Effector CD4-positive, alpha-beta T cell (primary cell): Measurements from ENCODE around the gene ZFPM1.

Experiments used
- DNase-seq: peaks from one replicate; pipeline ENCODE4 v3.0.0-alpha.2; 2020

ZFPM1 gene

DNA sequence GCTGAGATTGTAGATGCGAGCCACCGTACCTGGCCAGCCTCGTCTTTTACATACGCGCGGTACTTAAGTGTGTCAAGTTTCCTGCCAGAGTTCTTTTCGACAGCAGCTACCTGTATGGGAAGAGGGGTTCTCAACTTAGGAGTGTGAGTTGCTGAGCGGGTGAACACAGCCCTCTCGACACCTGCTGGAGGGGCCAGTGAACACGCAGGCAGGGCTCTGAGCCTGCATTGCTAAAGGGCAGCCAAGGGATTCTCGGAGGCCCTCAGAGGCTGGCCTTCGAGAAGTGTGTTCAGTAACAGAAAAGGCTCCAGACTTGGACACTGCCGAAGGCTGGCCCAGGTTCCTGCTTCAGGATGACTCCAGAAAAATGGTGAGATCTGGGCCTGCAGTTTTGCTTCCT is 123.2 kb downstream of the ZFPM1 start:
- DNase-seq, result no peak

DNA sequence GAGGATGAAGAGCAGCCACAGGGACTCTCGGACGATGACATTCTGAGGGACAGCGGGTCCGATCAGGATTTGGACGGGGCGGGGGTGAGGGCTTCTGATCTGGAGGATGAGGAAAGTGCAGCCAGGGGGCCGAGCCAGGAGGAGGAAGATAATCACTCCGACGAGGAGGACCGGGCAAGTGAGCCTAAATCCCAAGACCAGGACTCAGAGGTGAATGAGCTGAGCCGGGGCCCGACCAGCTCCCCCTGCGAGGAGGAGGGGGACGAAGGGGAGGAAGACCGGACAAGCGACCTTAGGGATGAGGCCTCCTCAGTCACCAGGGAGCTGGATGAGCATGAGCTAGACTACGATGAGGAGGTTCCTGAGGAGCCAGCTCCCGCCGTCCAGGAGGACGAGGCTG is 124.1 kb downstream of the ZFPM1 start:
- no peak for DNase-seq

DNA sequence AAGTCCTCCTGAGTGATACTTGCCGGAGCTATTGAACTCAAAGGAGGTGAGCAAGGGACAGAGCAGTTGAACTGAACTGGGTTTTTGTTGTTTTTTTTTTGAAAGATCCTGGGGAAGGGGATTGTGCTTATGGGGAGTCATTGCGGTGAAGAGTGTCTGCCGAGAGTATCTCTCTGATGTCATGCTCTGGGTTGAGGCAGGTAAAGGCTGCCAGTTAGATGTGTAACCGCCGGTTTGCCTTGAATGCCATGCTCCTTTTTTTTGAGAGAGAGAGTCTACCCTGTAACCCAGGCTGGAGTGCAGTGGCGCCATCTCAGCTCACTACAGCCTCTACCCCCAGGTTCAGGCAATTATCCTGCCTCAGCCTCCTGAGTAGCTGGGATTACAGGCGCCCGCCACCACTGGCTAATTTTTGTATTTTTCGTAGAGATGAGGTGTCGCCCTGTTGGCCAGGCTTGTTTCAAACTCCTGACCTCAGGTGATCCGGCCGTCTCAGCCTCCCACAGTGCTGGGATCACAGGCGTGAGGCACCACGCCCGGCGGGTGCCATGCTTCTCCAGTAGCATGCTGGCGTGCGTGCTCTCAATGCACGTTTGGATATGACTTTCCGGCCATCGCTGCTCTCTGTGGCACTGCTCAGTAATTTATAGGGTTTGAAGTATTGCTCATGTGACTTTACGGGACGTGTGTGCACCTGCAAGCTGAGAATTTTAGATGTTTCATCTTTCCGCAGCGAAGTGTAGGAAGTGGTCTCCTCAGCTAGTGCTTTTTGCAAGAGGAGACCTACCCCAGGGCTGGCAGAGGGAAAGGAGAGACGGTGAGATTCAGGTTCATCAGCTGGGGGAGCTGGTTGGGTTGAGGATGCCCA is 125.6 kb downstream of the ZFPM1 start:
- DNase-seq, result no peak

DNA sequence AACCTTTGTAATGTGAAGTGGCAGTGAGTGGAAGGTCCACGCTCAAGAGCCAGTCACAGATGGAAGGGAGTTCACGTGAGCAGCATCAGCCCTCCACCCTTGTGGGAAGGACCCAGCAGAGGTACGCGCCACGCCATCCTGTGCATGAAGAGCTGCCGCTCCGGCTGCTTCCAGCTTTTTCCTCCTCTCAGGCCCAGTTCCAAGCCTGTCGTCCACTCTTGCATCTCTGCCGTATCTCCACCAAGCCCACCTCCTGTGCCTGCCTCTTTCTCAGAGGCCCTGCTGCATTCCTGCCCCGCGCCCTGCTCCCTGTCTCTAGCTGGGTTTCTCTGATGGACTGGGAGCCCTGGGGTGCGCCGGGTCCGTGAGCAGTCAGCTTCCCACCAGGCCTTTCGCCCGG is 127.3 kb downstream of the ZFPM1 start:
- DNase-seq, result no peak

DNA sequence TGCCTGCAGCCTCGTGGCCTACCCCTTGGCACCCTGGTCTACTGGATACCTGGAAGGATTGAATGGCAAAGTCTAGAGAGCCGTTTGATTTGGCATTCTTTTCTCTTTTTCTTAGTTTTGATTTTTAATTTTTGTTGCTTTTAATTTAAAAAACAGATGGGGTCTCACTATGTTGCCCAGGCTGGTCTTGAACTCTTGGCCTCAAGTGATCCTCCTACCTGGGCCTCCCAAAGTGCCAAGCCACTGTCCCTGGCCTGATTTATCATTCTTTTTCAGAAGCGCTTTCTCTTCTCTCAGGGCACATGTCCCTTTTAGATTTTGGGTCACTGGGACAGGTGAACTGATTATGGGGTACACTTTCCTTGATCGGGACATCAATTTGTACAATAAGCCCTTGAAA is 128.0 kb downstream of the ZFPM1 start:
- DNase-seq, result no peak

DNA sequence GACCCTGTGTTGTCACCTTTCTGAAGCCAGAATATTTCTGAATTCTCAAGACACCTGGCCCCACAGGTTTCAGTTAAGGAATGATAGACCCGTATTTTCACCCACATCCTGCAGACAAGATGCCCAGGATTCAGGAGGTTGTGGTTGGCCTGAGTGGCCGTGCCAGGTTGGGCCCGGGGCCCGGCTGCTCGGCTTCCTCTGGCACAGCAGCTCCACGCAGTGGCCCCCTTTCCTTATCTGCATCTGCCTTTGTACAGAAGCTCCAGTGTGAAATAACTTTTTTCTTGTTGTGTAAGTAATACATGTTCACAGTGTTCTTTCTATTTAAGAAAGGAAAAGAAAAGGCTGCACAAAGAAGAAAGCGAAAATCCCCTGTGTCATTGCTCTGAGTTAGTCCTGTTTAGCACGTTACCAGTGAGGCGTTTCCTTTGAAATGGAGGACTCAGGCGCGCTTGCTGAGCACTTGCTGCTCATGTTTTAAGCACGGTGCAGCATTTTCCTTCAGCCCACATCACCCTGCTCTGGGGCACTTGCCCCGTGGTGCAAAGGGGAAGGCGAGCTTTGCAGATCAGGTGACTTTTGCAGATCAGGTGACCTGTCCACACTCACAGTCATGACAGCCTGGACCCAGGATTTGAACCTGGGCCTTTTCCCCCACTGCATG is 130.0 kb downstream of the ZFPM1 start:
- no peak for DNase-seq

DNA sequence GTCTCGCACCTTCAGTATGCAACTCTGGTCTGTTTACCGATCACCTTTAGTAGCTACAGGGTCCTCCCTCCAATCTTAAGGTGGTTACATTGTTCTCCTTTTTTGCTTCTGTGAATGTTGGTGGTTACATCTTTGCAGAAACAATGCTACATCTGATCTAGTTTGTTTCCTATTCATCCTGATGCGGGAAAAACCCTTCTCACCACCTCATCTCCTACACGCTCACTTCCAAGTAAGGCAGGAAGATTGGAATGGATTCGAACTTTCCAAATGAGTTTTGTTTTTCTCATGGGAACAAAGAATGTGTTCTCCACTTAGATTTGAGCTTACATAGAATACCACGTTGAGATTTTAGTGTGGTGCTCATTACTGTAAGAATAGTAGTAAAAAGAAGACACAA is 131.6 kb downstream of the ZFPM1 start:
- DNase-seq, result no peak

DNA sequence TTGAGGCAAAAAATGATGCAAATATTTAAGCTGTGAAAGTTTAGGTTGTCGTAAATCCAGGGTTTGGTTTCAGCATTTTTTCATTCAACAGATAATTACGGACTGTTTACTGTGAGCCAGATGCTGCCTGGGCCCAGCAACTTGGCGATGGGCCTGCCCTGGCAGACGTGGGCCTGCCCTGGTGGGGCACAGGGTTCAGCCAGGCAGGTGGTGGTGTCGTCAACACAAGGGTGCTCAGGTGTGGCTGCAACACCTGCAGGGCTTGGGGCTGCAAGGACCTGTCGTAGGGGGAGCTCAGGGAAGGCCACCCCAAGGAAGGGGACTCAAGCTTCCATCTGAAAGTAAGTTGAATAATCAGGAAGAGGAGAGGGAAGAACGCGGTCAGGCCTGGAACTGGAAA is 132.2 kb downstream of the ZFPM1 start:
- DNase-seq, result no peak

DNA sequence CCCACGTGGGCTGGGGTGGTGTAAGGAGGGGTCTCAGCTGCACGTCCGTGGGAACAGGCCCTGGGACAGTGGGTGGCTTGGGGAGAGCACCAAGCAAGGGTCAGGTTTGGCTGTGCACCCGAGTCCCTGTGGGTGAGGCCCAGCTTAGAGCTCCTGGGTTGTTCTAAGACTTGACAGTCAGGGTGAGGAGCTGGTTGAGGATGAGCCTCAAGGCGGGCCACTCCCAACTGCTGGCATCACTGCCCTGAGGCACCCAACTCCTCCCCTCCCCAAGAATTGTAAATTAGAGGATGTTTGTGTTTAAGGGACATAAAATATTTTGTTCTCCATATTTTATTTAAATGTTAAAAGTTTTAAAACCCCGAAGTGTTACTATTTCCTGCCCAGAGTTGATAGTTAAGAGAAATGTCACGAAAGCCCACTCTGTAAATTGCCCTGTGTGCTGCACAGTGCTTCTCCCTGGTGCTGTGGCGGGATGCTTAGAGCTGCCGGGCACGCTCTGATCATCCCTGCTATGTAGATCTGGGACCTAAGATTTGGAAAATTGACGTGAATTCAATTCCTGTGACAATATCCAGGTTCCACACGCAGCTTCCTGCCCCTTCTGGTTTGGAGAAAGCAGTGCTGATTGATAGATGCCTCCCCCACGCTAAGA is 133.0 kb downstream of the ZFPM1 start:
- DNase-seq, result no peak
